ENCODE data around the gene PCDHA7.
"Not testable (repeated sequence)": the region's sequence is repeated elsewhere in the genome, so short reads cannot be mapped to it uniquely, and the experiment has no call there.

The PCDHA7 gene

GRCh38 chr5:140855772-140856674 lies 22.0 kb downstream of the PCDHA7 start, which contains the start of gene PCDHA10:
Gene PCDHA10, plus strand, starts transcription at chr5:140855897. Its CDS starts 152 bp downstream, at chr5:140856049.
- H3K4me3 ChIP-seq (ENCODE audit: low read depth, low read length): no peak within 1 kb of the TSS
- DNase-seq (ENCODE audit: low read depth): no peak

GRCh38 chr5:140857177-140857986 lies 23.3 kb downstream of the PCDHA7 start:
- H3K4me3 ChIP-seq (ENCODE audit: low read depth, low read length): no peak overlapping the region
- DNase-seq (ENCODE audit: low read depth): no peak

GRCh38 chr5:140857987-140858240 lies 23.8 kb downstream of the PCDHA7 start:
- no peak overlapping the region for H3K4me3 ChIP-seq (ENCODE audit: low read depth, low read length)
- no peak for DNase-seq (ENCODE audit: low read depth)

- no peak overlapping the region for H3K4me3 ChIP-seq (ENCODE audit: low read depth, low read length)
- DNase-seq (ENCODE audit: low read depth): no peak
Observed at GRCh38 chr5:140862441-140863295, 28.6 kb downstream of the PCDHA7 start.

GRCh38 chr5:140868721-140869554 lies 34.9 kb downstream of the PCDHA7 start, which contains the start of gene PCDHA11:
Gene PCDHA11, plus strand, starts transcription at chr5:140868957. Its CDS starts 147 bp downstream, at chr5:140869104.
- DNase-seq (ENCODE audit: low read depth): no peak

GRCh38 chr5:140869555-140869886 lies 35.5 kb downstream of the PCDHA7 start:
- no peak for DNase-seq (ENCODE audit: low read depth)
- no peak overlapping the region for H3K4me3 ChIP-seq (ENCODE audit: low read depth, low read length)

More at GRCh38 chr5:140868721-140869554, 34.9 kb downstream of the PCDHA7 start, which contains the start of gene PCDHA11:
- no peak within 1 kb of the TSS for H3K4me3 ChIP-seq (ENCODE audit: low read depth, low read length)

- DNase-seq (ENCODE audit: low read depth): no peak
- H3K4me3 ChIP-seq (ENCODE audit: low read depth, low read length): no peak overlapping the region
Observed at GRCh38 chr5:140870221-140871201, 36.4 kb downstream of the PCDHA7 start.

GRCh38 chr5:140875085-140876065 lies 41.3 kb downstream of the PCDHA7 start, which contains the start of gene PCDHA12:
Gene PCDHA12, plus strand, starts transcription at chr5:140875308. Its CDS starts 165 bp downstream, at chr5:140875473.
- no peak within 1 kb of the TSS for H3K4me3 ChIP-seq (ENCODE audit: low read depth, low read length)
- DNase-seq (ENCODE audit: low read depth): no peak

- not testable (repeated sequence) for H3K4me3 ChIP-seq (ENCODE audit: low read depth, low read length); DNase-seq (ENCODE audit: low read depth)
Observed at GRCh38 chr5:140876541-140877261, 42.6 kb downstream of the PCDHA7 start.

GRCh38 chr5:140877262-140877581 lies 43.2 kb downstream of the PCDHA7 start:
- no peak for DNase-seq (ENCODE audit: low read depth)
- H3K4me3 ChIP-seq (ENCODE audit: low read depth, low read length): no peak overlapping the region

- DNase-seq (ENCODE audit: low read depth): no peak
- H3K4me3 ChIP-seq (ENCODE audit: low read depth, low read length): no peak within 1 kb of the TSS
Observed at GRCh38 chr5:140881889-140882590, 48.0 kb downstream of the PCDHA7 start, which contains the start of gene PCDHA13. Gene PCDHA13, plus strand, starts transcription at chr5:140882124. Its CDS starts 145 bp downstream, at chr5:140882269.

GRCh38 chr5:140882591-140882899 lies 48.5 kb downstream of the PCDHA7 start:
- no peak overlapping the region for H3K4me3 ChIP-seq (ENCODE audit: low read depth, low read length)
- no peak for DNase-seq (ENCODE audit: low read depth)

- no peak for DNase-seq (ENCODE audit: low read depth)
Observed at GRCh38 chr5:140883373-140883772, 49.3 kb downstream of the PCDHA7 start.

GRCh38 chr5:140883927-140884697 lies 50.0 kb downstream of the PCDHA7 start:
- DNase-seq (ENCODE audit: low read depth): no peak
- H3K4me3 ChIP-seq (ENCODE audit: low read depth, low read length): no peak overlapping the region

More at GRCh38 chr5:140883373-140883772, 49.3 kb downstream of the PCDHA7 start:
- no peak overlapping the region for H3K4me3 ChIP-seq (ENCODE audit: low read depth, low read length)
